NAMALWA (cell line): ENCODE results near the gene PEX16.

ENCODE experiments used
- DNase-seq: peaks from one replicate; pipeline ENCODE4 v3.0.0-alpha.2; 2015; ENCODE audit warnings: low spot score

The PEX16 gene

DNA sequence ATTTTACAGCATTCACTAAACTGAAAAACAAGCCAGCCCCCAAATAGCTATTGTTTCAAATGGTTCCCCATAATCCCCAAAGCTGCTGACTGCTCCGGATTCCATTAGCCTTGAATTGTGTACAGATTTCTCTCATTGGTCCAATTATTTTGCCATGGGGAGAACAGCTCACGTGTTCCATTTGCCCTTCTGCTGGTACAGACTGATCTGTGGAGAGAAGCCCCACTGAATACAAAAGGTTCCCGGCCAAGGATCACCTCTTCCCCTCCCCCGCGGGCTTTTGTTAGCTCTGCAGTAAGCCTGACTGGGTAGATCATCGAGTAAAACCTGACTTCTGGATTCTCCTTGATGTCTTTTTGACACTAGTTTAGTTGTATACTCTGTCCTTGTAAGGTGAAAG lies 41.3 kb downstream of the PEX16 start:
- no peak for DNase-seq

DNA sequence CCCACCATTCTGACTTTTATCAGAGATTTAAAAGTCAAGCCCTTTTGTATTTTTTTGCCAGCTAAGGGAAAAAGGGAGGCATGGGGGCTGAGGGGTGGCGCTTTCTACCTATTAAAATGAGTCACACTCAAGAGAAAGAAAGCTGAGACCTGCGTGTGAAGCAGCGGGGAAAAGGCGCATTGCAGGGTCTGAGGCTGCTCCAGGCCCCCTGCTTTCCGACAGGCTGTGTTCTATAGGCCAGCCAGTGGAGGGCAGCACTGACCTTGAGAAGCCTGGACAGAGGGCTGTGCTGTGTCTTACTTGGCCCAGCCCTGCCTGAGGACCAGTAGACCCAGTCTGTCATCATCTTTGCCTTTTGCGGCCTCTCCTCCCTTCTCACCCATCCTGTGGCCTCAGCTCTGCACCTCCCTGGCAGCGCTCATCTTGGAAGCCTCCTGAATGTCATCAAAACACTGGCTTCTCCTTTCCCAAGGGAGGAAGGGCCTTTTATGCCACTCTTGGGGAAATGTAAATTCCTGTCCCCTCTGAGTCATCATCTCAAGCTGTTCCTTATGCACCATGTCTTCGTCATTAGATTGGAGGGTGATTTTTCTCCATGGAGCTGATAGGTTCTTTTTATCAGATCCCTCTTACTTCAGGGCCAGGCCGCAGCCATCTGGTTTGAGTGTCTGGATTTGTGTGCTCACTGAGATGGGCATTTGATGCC lies 44.9 kb downstream of the PEX16 start:
- DNase-seq, result peak; percentile 64

GRCh38 chr11:45871638-45872037 lies 46.0 kb downstream of the PEX16 start:
- DNase-seq, result no peak

DNA sequence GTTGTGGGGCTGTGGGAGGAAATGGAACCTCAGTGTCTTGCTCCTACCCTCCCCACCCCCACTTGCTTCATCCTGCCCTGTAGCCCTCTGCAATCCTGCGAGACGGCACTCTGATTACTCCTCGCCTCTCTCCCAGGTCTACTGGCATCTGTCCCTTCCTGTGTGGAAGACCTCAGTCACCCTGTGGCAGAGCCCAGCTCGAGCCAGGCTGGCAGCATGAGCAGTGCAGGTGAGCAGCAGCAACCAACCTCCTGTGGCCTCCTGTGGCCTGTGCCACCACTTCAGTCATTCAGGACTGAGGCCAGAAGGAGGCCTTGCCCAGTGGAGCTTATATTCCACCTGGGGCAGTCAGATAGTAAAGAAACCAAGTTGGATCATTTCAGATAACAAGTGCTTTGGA lies 47.0 kb downstream of the PEX16 start:
- DNase-seq, result no peak

DNA sequence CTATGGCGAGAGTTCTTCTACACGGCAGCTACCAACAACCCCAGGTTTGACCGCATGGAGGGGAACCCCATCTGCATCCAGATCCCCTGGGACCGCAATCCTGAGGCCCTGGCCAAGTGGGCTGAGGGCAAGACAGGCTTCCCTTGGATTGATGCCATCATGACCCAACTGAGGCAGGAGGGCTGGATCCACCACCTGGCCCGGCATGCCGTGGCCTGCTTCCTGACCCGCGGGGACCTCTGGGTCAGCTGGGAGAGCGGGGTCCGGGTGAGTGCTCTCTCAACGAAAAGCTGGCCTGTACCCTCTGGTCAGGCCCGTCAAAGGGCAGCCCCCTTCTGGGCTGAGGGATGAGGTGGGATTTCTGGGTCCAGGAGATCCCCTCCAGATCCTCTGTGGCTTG lies 48.1 kb downstream of the PEX16 start:
- no peak for DNase-seq

DNA sequence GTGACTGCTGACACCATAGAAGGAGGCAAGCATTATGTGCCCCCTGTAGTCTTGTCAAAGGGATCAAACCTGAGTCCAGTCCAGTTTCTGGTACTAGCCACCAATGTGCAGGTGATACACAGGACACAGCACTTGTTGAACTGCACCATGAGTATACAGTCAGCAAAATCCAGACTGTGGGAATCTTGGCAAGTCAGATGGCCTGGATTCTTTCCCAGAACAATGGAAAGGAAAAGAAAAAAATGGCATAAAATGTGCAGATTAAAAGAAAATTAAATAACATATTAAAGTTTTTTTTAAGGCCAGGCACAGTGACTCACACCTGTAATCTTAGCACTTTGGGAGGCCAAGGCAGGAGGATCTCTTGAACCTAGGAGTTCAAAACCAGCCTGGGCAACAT lies 53.6 kb downstream of the PEX16 start:
- no peak for DNase-seq

- DNase-seq, result no peak
Observed at GRCh38 chr11:45860764-45861510, 56.7 kb downstream of the PEX16 start.

- DNase-seq, result no peak
Observed at GRCh38 chr11:45860348-45860747, 57.3 kb downstream of the PEX16 start.
